NCI-H2171 (cell line): Measurements from ENCODE around the gene DCTPP1.

ENCODE experiments used
- DNase-seq: peaks from one replicate; lab custom pipeline; 2025; lab: John Stamatoyannopoulos, UW

The DCTPP1 gene

DNA sequence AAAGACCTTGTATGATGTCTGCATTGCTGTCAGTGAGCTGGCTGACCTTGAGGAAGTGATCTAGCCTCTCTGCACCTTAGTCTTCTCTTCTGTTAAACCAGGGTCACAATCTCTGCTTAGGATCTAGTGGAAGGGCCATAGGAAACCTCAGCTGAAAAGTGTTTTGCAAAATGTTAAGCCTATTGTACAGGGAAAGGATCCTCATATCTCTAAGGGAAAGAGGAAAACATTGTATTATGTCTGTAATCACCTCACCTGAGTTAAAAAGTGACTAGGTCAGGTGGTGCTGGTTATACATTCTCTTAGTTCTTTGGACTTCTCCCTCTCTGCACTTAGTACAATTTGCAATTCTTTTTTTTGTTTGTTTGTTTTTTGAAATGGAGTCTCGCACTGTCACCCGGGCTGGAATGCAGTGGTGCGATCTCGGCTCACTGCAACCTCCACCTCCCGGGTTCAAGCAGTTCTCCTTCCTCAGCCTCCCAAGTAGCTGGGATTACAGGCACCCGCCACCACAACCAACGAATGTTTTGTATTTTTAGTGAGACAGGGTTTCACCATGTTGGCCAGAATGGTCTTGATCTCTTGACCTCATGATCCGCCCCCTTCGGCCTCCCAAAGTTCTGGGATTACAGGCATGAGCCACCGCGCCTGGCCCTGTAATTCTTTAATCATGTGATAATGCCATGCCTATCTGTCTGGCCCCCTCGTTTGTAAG is 17.8 kb upstream of the DCTPP1 start:
- no peak for DNase-seq

DNA sequence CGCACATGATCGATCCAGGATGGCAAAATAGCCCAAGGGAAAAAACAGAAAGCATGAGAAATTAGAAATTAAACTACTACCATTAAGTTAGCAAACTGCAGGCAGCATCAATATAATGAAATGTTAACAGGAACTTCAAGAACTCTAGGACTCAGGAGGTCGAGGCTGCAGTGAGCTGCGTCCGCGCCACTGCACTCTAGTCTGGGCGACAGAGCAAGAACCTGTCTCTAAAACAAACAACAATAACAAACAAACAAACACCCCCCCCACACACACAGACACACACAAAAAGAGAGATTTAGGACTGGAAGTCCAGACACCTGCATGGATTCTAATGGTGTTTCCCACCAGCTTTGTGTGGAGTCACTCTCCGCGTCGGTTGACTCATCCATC is 16.4 kb upstream of the DCTPP1 start:
- DNase-seq: no peak

DNA sequence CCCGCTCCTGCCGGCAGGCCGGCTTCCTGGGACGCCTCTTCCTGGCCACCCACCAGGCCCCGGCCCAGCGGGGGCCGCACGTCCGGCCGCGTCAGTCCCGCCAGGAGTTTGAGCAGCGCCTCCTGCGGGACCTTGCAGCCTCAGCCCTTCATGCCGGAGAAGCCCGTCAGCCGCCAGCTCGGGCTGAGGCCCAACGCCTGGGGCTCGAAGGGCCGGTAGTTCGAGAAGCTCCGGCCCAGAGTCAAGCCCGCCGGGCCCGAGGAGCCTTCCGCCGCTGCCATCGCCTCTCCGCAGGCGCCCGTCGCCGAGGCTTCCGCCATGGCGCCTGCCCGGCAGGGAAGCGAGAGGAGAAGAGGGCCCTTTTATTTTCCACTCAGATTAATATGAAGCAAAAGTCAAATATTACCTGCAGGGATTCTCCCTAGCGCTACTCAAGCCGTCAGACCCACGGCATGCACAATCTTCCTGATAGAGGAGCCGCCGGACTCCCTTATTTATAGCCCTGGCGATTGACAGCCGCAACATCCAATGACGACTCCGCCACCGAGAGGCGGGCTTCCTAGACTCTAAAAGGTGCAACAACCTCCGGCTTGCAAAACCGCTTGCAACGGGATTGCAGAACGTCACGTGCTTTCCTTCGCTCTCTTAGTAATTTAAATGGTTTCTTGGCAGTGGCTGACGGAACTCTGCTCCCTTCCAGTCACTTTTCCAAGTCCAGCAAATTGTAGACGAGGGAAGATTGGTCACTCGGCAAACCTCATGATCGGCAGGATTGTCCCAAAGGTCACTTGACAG is 15.8 kb upstream of the DCTPP1 start, which contains the start of gene SEPHS2:
TSS of gene SEPHS2 (minus strand) at position 467 of the 795 bp plus-strand sequence. CDS start at position 320, 147 bp downstream.
- peak; percentile 92 for DNase-seq

DNA sequence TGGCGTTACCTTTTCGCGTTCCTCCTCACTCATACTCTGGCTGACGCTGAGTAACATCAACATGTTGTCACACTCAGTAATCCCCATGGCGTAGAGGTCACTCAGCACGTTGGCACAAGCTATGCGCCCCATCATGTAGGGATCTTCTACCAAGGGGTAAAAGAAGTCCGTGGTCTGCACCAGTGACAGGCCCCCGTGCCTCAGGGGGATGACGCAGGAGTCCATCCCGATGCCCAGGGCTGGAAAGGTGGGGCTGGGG is 15.2 kb upstream of the DCTPP1 start:
- no peak for DNase-seq

DNA sequence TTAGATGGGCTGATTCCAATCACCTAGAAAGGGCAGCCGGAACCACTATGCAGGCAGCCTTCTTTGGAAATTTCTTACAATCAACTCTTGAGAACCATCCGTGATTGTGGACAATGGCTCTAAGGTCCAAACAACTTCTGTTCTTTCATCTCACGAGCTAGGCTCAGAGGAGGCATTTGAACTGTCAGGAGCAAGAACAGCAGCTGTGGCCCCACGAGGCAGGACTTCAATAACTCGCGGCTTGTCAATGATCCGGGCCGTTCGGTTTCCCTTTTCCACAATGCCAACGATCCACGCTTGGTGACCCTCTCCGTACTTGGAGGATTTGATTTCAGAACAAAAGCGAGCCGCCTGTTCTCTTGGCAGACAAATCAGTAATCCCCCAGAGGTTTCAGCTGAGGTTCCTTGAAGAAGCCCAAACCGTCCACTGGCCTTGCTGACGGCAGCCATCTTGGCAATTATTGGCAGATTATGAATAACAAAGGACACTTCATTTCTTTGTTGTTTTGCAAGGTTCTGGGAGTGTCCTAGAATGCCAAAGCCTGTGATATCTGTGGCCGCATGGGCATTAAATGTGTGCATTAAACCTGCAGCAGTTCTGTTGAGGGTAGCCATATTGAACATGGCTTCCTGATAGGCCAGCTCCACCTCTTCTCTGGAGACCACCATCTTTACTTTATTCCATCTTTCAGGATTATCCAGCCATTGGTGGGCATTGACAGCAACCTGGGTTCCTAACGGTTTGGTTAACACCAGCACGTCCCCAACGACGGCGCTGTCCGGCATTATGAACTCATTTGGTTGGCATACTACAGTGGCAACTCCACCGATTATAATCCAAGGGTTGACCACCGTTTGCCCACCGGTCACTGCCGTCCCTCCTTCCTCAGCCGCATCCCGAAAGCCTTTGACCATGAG is 14.7 kb upstream of the DCTPP1 start:
- DNase-seq: no peak

DNA sequence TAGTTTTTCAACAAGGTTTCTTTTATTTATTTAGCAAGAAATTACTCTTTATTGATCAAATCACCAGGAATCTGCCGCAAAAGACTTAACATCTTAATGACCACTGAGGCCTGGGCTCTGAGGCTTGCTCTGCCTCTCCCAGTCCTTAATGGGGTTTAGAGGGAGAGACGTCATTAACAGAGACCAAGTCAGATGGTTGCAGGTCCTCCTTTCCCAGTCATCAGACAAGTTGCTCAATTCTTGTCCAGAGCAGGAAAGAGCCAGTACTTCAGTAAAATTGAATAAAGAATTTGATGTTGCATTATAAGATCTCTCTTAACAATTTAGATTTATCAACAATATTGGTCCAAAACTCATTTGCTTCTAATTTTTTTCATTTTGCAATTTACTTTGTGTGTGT is 13.8 kb upstream of the DCTPP1 start:
- no peak for DNase-seq

DNA sequence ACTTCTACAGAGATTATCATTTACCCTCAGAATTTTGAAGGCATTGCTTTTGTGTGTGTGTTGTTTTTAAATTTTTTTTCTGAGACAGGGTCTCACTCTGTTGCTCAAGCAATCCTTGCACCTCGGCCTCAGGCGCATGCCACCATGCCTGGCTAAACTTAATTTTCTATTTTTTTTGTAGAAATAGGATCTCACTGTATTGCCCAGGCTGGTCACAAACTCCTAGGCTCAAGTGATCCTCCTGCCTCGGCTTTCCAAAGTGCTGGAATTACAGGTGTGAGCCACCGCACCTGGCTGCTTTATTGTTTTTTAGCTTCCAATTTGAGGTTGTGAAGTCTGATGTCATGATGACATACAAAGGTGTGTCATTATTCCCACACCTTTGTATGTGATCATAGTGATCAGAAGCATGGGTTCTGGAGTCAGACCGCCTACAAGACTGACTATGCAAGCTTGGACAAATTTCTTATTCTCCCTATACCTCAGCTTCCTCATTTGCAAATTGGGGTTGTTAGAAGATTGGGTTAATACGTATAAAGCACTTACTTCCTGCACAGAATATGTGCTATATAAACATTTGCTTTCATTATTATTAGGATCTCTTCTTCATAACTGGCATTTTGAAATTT is 10.0 kb upstream of the DCTPP1 start:
- no peak for DNase-seq

DNA sequence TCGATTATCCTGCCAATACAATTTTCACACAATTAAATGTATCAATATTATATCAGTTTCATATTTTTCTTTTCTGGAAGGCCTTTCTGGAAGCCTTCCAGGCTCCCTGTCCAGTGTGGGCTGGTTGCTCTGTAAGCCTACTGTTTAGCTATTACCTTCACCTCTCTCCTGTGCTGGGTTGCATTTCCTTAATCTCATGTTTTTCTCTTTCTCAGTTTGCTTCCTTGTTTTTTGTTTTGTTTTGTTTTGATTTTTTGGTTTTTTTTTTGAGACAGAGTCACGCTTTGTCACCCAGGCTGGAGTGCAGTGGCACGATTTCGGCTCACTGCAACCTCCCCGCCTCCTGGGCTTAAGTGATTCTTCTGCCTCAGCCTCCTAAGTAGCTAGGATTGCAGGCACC is 9.0 kb upstream of the DCTPP1 start:
- DNase-seq: no peak

DNA sequence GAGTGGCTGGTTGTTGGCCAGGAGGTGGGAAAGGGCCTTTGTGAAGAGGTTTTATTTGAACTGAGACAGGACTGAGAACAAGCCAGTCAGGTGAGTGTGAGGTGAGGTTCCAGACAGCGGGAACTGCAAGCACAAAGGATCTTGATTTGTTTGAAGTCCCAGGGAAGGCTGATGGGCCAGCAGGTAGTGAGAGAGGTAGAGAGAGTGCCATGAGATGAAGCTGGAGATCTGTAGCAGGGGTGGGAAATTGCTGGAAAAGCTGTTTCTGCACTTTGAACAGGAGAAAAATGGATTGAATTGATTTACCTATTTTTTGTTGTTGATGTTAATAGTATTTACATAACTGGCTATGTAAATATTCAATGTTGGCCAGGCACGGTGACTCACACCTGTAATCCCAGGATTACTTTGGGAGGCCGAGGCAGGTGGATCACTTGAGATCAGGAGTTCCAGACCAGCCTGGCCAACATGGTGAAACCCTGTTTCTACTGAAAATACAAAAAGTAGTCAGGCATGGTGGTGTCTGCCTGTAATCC is 7.7 kb upstream of the DCTPP1 start:
- DNase-seq: no peak

DNA sequence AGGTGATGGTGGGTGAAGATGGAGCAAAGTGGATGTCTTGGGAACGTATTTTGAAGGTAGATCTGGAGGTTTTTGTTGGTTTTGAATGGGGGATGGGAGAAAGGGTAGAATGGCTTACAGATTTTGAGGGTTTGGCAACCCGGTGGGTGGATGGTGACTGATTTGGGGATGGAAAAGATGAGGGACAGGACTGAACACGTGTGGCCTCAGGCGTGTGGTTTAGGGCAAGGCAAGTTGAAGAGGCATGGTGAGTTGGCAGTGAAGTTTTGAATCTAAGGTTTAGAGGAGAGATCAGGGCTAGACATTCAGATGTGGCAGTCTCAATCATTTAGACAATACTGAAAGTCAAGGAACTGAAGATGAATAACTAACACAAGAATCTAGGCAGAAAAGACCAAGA is 5.0 kb upstream of the DCTPP1 start:
- no peak for DNase-seq

DNA sequence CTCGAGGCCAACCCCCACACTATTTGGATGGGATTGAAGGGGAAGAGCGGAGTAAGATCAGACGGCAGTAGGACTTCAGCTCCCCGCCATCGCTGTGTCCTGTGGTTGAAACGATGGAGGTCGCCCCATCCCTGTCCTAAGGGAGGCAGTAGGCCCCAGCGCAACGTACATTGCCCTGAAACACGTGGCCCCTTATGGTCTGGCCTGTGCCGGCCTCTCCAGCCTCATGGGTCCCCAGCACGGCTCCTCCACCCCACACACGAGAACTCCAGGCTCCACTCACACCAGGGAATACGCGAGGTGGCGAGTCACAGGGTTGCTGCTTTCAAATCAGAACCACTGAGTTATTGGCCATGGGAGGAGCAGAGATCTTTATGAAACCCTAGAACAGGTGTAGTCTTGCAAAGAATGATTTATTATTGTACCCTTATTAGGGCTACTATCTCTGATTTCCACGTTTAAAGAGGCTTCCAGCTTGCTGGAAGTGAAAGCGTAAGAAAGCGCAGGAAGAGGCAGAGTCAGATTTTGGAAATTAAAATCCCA is 669 bp upstream of the DCTPP1 start:
- DNase-seq: no peak

DNA sequence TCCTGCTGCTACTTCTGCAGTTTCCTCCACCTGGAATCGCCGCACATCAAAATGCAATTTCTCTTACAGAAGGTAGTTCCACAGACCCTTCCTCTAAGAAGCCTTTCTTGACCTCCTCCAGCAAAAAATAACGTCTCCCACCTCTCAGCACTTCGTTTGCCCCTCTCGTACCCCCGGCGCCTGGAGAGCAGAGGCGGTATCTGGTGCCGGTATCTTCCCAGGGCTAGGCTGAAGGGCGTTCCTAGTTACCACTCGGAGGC is 482 bp downstream of the DCTPP1 start:
- DNase-seq: no peak

DNA sequence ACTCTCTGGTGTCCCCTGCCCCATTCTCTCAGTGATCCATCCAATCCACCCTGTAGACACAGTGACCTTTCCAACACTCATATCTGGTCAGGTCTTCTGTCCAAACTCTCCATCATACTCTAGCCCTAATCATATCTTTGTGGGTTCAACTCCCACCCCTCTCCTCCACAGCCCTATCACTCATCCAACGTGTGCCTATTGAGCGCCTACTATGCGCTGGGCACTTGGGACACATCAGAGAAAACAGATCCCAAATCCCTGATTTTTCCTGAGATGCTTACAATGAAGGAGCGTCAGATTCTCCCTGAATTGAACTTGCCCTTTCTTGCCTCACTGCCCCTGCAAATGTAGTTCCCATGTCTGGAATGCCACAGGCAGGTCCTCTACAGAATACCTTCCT is 1.8 kb downstream of the DCTPP1 start:
- no peak for DNase-seq

DNA sequence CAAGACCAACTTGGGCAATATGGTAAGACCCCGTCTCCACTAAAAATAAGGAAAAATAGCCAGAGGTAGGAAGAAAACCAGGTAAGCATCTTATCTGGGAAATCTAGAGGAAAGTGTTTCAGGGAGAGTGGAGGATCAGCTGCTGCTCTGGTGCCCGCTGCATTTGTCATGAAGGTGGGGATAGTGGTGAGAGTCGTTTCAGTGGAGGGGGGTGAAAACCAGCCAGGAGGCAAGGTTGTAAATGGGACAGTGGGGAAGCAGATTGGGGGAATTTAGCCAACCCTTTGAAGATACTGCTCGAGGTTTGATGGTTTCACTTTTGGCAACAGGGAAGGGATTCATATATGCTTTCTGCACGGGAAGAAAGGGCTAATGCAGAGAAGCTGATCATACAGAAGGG is 8.8 kb downstream of the DCTPP1 start:
- no peak for DNase-seq

DNA sequence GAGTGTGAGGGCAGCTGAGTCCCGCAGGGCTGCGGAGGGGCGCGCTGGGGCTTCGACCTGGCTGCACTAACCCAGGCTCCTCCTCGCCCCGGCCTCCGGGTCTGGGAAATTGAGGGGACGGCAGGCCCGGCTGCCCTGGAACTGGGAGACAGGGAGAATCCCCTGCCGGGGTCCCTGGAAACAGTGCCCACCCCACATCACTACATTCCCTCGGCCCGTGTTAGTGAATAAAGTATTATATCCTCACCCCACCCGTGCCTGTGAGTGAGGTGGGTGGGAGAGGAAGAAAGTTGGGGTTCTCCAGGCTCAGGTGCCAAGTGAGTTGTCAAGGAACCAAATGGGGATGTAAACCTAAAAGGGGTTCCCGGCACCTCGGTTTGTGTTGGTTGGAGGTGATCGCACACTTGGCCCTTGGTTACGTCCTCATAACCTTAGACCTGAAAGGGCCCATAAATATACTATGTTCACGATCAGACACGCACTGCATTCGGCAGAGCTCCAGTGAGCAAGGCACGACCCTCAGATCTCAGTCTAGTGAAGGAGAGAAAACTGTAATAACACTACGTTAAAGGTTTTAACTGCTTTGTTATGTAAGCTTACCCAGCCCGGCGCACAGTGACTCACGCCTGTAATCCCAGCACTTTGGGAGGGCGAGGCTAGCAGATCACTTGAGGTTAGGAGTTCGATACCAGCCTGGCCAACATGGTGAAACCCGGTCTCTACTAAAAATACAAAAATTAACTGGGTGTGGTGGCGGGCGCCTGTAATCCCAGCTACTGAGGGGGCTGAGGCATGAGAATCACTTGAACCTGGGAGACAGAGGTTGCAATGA is 11.3 kb downstream of the DCTPP1 start:
- DNase-seq: no peak

DNA sequence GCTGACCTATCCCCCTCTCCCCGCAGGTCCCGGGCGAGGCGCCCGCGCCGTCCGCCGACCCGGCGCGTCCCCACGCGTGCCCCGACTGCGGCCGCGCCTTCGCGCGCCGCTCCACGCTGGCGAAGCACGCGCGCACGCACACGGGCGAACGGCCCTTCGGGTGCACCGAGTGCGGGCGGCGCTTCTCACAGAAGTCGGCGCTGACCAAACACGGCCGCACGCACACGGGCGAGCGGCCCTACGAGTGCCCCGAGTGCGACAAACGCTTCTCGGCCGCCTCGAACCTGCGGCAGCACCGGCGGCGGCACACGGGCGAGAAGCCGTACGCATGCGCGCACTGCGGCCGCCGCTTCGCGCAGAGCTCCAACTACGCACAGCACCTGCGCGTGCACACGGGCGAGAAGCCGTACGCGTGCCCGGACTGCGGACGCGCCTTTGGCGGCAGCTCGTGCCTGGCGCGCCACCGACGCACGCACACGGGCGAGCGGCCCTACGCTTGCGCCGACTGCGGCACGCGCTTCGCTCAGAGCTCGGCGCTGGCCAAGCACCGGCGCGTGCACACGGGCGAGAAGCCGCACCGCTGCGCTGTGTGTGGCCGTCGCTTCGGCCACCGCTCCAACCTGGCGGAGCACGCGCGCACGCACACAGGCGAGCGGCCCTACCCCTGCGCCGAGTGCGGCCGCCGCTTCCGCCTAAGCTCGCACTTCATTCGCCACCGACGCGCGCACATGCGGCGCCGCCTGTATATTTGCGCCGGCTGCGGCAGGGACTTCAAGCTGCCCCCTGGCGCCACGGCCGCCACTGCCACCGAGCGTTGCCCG is 12.1 kb downstream of the DCTPP1 start:
- DNase-seq: peak; percentile 94

DNA sequence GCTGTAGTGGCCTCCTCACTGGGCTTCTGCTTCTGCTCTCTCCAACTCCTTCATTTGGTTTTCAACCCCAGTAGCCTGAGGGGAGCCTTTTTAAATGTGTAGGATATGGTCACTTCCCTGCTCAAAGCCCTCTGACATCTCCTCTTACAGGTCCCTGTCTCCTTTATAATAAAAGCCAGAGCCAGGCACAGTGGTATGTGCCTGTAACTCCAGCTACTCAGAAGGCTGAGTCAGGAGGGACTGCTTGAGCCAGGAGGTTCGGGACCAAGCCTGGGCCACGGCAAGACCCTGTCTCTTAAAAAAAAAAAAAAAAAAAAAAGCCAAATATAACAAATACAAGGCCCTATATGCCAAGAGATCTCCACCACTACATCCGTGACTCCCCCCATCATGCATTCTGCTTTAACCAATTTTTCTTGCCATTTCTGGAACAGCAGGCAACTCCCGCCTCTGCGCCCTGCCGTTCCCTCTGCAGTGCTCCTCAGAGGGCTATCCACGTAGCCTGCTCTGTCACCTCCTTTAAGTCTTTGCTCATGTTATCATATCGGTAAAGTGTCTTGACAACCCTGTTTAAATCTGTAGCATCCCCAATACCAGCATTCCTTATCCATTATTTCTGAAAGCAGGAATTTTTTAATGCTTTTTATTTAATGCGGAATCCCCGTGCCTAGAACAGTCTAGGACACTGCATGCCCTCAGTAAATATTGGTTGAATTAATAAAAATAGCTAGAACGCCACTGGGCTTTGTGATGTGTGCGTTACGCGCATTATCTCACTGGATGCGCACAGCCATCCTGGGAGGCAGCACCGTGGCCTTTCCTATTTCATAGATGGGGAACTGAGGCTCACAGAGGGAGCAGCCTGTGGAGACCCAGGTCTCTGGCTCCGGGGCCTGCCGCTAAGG is 13.0 kb downstream of the DCTPP1 start:
- no peak for DNase-seq

DNA sequence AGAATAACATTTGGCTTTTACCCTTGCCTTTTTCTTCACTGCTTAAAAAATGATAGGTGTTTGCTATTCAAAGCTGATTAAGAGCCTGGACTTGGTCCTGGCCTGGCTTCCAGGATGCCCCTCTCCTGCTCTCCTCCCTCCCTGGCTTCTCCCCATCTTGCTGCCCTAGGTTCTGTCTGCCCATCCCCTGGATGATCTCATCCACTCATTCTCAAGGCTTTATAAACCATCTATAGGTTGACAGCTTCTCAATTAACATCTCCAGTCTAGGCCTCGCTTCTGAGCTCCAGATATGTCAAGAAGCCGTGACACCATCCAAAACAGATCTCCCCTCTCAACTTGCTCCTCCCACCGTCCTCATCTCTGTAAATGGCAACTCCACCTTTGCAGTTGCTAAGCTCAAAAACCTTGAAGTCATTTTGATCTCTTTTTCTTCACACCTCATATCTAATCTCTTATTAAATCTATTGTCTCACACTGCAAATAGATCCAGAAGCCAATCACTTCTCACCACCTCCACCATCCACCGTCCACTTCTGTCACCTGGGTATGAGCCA is 13.7 kb downstream of the DCTPP1 start:
- no peak for DNase-seq

DNA sequence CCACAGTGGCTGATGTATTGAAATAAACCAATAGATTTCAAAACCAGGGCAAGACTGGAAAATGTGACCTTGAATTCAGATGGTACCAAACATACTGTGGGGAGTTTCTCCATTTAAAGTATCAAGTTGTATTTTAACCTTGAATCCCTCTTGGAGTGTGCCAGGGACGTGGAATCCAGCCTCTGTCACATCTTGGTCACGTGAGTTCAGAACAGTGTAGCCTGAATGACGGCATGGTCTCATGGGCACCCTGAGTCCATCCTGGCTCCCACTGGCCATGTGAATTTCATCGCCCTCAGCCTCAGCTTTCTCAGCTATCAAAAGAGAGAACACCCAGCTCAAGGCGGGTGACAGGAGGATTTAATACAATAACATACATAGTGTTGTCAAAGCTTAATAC is 15.7 kb downstream of the DCTPP1 start:
- DNase-seq: no peak
